T-helper 2 cell treated with Interferon-gamma antibody and Interleukin-4, amounts not matched to agents 100 ng/mL and 5 ng/mL, for 36 hours (primary cell): ENCODE results near the gene KAZN. TPM values are rescaled to one million over a fixed set of nuclear protein-coding genes. Genes with fewer than 3 reads are reported as not detected.

ENCODE experiments used
- intact Hi-C: fragments of 100-400 bp; cut with micrococcal nuclease; formaldehyde crosslinking; loops from one replicate; pipeline ENCODE4 v1.15.1; 2023
- total RNA-seq: library from RNA; stranded (reverse); gene quantifications from 2 replicates; pipeline ENCODE4 v1.2.3, GENCODE V29; 2022

Gene KAZN
- total RNA-seq, 1 donor from 2014 or later, result 0.48 TPM

DNA sequence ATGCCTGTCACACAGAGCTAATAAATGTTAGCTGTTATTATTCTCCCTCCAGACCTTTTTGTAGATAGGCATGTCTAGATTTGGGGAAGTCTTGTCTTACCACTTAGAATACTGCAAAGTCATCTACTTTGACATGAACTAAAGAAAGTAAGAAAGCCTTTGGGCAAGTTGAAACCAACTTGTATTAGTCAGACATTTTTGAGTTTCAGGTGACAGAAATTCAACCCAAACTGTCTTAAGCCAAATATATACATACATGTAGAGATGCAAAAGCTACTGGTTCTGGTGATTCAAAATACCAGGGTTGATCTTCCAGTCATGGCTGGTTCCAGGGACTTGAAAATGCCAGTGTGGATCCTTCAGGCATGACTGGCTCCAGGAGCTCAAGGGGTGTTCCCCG, 278.3 kb downstream of the KAZN start:
- intact Hi-C loops, result no loop called here

DNA sequence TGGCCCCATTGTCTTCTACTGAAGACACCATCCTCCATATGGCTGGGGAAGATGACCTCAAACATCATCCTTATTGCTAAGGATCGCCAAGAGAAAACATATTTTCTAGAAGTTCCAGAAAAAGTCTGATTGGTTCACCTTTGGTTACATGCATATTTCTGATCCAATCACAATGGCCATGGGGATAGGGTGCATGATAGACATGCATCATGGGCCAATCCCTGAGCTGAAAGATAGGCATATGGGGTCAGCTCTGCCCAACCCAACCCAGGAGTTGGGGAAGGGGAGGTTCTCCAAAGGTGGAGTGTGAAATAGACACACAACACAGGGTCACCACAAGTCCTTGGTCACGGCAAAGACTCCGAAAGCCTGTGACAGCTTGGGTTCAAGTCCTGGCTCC, 278.7 kb downstream of the KAZN start:
- intact Hi-C loops, result no loop called here

DNA sequence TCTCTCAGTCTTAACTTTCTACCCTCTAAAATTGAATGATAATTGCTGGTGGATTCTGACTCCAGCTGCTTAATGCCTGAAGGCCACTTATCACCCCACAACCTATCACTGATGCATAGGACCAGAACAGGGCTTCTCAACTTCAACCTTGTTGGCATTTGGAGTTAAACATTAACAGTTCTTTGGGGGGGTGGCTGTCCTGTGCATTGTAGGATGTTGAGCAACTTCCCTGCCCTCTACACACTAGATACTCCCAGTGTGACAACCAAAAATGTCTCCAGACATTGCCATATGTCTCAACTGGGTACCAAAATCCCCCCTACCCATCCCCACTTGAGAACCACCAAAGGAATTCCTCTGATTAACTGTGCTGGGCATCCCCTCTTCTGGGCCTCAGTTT, 279.6 kb downstream of the KAZN start:
- intact Hi-C loops, result no loop called here

DNA sequence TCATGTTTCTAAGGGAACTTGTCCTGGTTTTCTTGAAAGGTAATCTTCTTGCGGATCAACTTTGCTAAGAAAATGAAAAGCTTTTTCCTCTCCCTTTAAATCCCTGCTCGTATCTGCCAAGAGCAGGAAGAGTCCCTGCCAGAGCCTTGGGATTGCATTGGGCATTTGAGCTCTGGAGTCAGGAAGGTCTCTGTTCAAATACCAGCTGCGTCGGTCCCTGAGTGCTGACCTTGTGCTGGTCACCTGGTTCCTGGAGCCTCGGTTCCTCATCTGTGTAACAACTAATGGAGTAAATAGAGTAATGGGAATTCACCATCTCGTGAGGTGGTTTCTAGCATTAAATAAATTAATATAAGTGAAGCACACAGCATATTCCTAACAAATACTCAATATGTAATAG, 280.5 kb downstream of the KAZN start:
- intact Hi-C loops, result no loop called here

DNA sequence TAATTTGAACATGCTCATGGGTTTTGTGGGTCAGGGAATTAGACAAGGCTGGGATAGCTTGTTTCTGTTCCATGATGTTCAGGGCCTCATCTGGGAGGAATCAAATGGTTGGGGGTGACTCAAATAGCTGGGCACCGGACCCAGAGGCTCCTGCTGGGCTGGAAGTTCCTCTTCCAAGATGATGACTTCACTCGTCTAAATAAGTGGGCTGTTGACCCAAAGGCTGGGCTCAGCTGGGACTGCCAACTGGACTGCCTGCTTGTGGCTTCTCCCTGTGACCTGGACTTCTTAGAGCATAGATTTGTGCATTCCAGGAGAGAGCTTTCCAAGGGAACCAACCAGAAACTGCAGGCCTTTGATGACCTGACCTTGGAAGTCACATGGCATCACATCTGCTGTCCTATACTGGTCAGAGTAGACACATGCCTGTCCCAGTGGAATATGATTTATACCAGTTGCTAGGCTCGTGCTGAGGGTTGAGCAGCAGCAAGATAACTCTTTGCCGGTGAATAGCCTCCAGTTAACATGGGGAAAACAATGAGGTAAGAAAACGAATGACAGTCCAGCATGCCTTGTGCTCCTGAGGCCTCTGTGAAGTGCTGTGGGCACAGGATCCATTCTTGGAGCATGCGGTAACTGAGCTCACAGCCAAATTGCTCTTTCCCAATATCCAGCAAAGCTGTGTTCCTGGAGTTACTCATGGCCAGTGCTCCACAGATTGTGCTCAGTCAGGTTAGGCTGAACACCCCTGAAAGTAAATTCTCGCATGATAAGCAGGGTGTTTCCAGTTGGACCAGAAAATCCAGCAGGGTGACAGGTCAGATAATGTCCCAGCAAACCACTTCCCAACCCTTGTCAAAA, 282.2 kb downstream of the KAZN start:
- intact Hi-C loops, result no loop called here

DNA sequence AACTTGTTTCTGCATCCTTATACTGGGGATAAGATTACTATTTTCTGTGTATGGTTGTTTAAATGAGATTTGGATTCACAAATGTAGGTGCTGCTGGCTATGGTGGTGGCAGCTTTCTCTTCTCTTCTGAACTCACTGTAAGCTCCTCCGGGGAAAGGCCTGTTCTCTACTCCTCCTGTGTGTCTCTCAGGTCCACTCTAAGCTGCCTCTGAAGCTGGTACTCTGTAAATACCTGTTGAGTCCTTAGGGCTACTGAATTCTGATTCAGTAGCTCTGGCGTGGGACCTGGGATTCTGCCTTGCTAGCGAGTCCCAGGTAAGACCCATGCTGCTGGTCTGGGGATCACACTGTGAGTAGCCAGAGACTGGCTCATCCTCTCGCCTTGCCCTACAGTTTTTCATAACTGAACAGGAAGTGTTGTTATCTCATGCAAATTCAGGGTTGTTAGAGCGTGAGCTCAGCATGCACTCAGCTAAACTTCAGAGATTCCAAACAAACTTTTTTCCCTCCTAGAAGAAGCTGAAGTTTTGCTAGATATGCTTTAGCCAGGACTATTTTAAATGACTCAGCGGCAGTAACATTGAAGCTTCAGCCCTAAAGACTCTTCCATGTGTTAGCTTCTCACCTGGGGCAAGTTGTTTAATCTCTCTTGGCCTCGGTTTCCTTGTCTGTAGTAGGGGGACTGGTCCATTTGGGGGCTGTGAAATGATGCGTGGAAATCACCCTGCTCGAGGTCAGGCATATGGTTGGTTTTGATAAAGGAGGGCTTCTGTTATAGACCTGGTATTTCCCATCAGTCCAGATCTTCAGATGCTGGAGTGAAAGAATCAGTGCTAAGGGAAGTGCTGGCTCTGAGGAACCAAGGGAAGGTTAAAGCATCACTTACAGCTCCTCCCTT, 283.5 kb downstream of the KAZN start:
- intact Hi-C loops, result no loop called here

DNA sequence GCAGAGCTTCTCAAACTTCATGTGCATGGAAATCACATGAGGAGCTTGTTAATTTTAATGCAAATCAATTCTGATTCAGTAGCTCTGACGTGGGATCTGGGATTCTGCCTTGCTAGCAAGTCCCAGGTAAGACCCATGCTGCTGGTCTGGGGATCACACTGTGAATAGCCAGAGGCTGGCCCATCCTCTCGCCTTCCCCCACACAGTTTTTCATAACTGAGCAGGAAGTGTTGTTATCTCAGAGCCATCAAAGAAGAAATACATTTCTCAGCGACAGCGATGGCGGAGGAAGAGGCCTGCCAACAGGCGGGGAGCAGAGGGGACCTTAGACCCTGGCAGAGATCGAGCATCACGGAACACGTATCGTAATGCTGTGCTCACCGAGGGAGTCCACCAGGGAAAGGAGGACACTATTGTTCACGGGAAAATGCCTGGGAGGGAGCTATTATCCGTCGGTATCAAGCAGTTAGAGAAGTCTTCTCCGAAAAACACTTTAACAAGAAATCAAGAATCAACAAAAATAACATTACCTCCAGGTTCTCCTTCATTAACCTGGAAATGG, 286.2 kb downstream of the KAZN start:
- intact Hi-C loops, result no loop called here

DNA sequence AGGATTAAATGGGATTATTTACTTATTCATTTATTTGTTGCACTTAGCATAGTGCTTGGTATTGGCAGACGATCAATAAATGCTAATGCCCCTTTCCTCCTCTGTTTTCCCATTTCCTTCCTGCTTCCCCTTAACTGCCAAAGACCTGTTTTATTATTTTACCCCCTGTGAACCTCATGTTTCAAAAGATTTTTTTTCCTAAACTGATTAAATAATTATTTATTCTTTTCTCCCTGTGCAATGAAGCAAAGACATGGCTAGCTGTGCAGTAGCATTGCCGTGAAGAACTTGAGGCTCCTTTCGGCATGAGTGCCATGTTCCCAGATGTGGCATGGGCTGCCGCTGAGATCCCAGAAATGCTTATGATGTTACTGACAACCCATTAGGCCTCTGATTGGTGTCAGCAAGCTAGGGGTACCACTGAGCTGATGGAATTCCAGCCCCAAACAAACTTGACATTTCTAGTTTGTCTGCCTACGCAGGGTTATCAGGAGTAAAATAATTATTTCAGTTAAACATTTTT, 288.6 kb downstream of the KAZN start:
- intact Hi-C loops, result no loop called here

DNA sequence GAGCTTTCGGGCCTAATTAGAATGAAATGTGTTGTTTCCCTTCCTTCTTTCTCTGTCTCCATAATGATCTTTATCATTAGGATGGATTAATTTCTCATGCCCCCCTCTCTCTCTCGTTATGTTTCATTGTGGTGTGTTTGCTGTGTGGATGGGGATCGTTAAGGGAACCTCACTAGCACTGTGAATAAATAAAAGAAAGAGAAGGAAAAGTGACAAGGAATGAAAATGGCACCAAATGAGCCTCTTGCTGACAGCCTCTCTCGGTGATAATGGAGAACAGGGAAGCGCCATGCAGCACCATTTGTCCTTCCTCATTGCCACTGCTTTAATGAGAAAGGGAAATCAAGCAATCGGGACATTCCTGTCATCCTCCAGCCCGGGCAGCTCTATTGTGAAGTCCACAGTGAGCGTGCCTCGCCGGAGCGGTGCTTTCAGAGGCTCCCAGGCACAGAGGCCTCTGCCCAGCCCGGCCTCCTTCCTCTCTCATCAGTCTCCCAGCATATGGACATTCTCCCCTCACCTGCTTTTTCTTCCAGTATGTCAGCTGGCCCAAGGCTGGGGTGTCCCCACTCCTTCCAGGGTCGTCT, 289.4 kb downstream of the KAZN start:
- intact Hi-C loops, result no loop called here

DNA sequence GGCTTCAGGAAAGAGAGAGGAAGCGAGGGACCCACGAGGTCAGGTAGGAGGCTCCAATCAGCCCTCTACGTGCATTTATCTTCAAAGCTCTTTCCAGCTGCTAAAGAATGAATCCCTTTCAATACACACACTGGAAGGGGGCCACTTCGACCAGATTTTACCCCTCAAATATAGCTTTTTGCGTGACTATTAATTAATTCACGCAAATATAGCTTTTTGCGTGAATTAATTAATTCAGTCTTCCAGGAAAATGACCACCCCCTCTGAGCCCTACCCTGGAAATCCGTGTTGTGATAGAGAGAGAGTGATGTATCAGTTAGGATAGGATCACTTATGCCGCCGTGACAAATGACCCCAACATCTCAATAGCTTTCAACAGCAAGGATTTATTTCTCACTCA, 289.9 kb downstream of the KAZN start:
- intact Hi-C loops, result no loop called here

DNA sequence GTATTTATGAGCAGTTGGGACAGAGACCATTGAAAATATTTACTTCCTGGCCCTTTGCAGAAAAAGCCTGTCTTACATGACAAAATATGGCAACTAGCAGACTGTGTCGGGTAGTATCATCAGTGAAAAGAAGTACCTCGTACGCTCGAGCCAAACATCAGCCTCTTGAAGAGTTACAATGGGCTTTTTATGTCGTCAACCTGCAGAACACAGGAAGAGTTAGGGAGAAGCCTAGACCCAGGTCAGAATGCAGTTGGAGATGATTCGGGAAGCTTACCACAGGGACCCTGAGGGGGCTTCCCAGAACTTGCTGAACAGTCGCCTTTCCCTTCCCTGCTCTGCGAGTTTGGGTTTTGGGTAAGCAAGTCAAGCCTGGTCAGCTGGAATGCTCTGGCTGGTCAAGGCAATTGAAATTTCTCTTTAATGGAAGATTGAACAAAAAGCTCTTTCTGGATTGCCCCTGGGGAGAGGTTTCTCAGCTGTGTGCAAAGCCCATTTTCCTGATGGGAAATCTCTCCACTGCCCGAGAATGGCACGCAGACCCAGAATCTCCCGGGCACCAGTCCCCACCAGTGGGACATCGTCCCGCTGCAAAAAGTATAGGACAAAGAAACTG, 291.4 kb downstream of the KAZN start:
- intact Hi-C loops, result no loop called here

DNA sequence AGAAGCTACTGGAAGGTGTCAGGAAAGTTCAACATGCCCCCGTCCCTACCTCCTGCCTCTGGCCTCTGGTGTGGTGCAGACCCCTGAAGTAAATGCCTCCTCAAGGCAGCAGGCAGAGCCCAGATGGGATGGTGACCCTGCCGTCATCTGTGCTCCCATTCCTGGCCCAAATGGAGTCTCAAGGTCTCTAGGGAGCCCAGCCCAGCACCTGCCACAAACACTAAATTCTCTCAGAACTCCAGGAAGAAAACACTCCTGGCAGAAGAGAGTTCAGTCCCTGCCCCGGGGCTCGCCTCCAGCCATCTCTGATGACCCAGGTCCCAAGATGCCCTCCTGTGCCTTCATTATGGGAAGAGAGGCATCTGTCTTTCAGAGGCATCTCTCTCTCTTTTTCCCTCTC, 293.5 kb downstream of the KAZN start:
- intact Hi-C loops, result no loop called here

DNA sequence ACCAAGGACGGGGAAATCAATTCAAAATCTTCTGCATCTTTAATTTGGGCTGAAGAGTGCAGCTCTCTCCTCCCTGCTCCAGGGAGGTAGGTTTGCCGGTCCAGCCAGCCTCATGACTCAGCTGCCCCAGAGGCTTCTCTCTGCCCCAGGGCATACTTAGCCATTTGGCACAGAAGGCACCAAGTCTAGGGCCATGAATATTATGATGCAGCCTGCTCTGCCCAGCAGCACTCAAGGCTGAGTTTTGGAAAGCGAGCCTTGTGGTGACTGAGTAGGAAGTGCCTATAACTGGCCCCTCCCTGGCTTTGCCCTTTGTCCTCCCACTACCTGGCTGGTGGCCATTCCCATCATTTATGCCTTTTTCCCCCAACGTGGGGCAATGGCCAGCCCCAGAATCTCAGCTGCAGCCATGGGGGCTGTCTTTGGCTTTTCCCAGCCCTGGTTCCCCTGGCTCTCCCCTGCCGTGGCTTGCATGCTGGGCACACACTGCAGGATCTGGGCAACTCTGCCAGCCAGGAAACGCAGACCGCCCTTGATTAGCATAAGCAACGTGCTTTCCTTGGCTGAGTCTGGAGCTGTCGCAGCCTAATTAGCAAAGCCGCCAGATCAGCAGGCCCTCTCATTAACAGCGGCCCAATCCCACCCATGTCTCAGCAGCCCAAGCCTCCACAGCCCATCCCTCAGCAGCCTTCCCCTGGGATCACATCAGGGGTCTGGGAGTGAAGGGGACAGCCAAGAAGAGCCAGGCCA, 296.5 kb downstream of the KAZN start:
- intact Hi-C loops, result no loop called here

DNA sequence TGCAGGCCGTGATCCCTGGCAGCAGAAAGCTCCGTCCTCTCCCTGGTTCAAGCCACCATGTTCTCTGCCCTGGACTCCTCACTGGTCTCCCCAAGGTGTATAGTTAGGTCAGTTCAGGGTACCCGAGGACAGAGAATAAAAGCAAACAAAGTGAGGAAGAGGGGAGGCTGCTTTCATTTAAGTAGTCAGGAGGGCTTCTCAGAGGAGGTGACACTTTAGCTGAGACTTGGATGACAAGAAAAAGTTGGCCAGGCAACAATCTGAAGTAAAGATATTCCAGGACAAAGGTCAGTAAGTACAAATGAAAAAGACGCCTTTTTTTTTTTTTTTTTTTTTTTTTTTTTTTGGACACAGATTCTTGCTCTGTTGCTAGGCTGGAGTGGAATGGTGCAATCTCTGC, 297.2 kb downstream of the KAZN start:
- intact Hi-C loops, result no loop called here

DNA sequence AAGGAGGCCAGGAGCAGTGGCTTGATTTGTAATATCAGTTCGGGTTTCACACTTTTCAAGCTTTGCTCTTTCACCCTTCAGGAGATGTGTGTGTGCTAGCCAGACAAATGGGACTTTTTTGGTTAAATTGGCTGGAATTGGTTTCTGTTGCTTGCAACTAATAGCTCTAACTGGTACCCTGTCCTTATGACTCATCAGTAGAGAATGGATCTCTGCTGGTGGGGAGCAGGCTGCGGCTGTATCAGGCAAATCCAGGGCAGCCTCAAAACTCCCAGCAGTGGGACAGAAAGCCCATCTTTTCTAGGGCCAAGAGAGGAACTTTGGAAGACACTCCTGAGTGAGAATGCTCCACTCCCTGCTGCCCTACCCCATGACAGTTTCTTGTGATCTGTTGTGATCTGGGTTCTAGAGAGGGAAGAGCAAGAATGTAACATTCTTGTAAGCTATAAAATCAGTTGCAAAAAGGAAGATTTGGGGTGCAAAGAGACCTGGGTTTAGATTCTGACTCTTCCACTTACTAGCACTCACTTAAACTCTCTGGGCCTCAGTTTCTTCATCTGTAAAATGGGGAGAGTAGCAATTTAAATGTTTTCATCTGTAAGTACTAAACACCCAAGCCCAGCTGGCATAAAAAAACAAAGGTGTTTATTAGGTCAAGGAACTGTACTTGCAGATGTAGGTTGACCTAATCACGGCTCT, 298.0 kb downstream of the KAZN start:
- intact Hi-C loops, result no loop called here

DNA sequence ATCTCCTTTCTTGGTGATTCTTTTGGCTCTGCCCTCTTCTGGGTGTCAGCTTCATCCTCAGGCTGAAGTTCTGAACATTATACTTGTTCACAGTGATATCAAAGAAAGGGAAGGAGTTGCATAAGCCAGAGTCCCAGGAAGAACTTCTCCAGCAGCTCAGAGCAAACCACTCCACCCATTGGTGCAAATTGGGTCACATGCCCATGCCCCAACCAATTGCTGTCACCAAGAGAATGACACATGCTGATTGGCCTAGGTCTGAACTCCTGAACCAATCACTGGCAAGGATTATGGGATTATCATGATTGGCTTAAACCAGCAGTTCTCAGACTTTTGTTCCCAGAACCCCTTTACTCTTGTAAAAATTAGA, 298.6 kb downstream of the KAZN start:
- intact Hi-C loops, result no loop called here

DNA sequence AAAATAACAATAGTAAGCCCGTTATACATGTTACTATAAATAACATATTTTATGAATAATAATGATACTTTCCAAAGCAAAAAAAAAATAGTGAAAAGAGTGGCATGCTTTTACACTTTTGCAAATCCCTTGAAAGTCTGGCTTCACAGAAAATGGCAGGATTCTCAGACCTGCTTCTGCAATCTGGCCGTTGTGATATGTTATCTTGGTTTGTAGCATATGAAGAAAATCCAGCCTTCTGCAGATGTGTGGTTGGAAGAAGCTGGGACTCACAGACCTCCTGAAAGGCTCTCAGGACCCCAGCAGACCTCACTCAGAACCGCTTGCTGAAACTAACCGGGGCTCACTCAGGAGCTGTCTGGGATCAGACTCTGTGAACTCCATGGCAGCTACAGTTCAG, 299.1 kb downstream of the KAZN start:
- intact Hi-C loops, result no loop called here

DNA sequence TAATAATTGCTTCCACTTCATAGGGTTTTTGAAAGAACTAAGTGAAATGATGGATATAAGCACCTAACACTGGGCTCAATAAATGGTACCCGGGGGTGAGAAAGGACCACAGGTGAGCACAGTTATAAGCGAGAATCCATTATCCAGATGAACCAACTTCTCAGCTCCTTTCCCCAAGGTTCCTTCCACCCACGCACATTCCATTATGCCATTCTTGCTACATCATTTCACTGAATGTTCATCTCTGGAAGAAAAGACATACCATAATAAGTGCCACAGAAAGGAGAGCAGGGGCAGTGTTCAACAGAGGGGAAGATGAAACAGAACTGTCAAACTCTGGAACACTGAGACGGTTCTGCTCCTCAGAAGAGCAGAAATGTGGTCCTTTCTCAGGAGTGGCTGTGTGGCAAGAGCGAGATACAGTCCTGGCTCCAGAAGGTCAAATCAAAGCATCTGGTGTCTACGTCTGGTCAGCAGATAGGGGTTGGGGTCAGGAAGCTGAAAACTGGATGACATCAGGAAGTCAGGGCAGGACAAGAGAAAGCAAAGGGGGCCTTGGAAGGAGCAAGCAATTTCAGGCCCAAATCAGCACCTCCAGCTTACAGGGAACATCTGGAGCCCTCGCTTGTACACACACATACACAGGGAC, 299.6 kb downstream of the KAZN start:
- intact Hi-C loops, result no loop called here

DNA sequence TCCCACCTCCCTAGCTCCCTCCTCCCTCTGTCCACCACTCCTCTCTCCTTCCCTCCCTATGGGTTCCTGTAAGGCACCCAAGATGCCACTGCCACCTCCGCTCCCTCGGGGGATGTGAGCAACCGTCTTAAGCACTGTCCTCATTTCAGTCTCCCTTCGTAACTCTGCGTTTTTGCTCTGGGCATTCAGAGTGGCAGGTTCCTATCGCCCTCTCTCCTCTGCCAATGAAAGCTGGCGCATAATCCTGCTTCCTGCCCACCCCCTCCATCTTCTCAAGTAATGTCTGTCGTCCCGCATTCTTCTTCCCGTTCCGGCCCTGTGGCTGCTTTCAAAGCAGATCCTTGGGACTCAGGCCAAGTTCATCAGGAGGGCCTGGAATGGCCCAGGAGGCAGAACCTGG, 301.2 kb downstream of the KAZN start:
- intact Hi-C loops, result no loop called here
